HepG2 (cell line): ENCODE measurements around the gene XPOT. TPM values are rescaled to one million over a fixed set of nuclear protein-coding genes. Genes with fewer than 3 reads are reported as not detected.

ENCODE experiments used
- ATAC-seq: fragments of 200-7000 bp; cut with Tn5 transposase; 3 replicates; pipeline ENCODE4 v1.9.1; 2020; ENCODE audit warnings: mild to moderate bottlenecking, moderate library complexity
- BruUV-seq: library from RNA; stranded (reverse); fragments of 400-500 nt; replicated peaks from 2 replicates; lab custom pipeline; 2021; lab: Mats Ljungman, UMichigan
- CTCF ChIA-PET: fragments of 300-600 bp; formaldehyde crosslinking; extraction: SDS; loops from one replicate; lab custom pipeline; 2021; ENCODE audit warnings: low total read pairs, inconsistent platforms, low intra/inter-chr PET ratio; lab: Yijun Ruan, JAX
- POLR2A ChIA-PET: fragments of 350-600 bp; sonication (Branson Sonifier 250); formaldehyde crosslinking; loops from one replicate; lab custom pipeline; 2020; ENCODE audit warnings: antibody characterized with exemption, inconsistent platforms; lab: Yijun Ruan, JAX
- DNase-seq: peaks from one replicate; pipeline ENCODE4 v3.0.0-alpha.2; 2015; ENCODE audit warnings: low spot score
- FAIRE-seq: peaks from 3 replicates; lab custom pipeline; 2011; peaks lifted over from hg19 to GRCh38; lab: Jason Lieb, UNC
- H2AFZ ChIP-seq: one replicate; pipeline ENCODE4 v1.6.1; 2011; ENCODE audit warnings: low read length, inconsistent platforms
- H3K27ac ChIP-seq: fragments of 300-600 bp; 3 replicates; pipeline ENCODE4 v1.8.0; 2011; ENCODE audit warnings: mixed run types, mild to moderate bottlenecking, mixed read lengths, low read length, inconsistent platforms; ENCODE audit not compliant: insufficient read depth; ENCODE audit errors: extremely low read length
- H3K27me3 ChIP-seq, 2 experiments: fragments of 200-600 bp in 1 of 2; 2 replicates in 1 of 2; 3 replicates in 1 of 2; pipeline versions ENCODE4 v1.6.0 to v1.8.0; 2011; ENCODE audit warnings: low read length in 2 of 2, mild to moderate bottlenecking in 2 of 2, moderate library complexity in 2 of 2, inconsistent platforms in 1 of 2; ENCODE audit not compliant: insufficient read depth in 2 of 2, control insufficient read depth in 1 of 2
- H3K36me3 ChIP-seq, 2 experiments: fragments of 200-600 bp in 1 of 2; replicated peaks in 1 of 2; 2 replicates in 1 of 2; 3 replicates in 1 of 2; pipeline versions ENCODE4 v1.5.1 to v1.8.0; 2011; ENCODE audit warnings: low read length in 2 of 2, inconsistent platforms in 1 of 2; ENCODE audit not compliant: insufficient read depth in 2 of 2, control insufficient read depth in 1 of 2
- H3K4me1 ChIP-seq: 2 replicates; pipeline ENCODE4 v1.5.1; 2012; ENCODE audit warnings: low read length, inconsistent platforms; ENCODE audit not compliant: insufficient read depth
- H3K4me2 ChIP-seq: 2 replicates; pipeline ENCODE4 v1.6.0; 2011; ENCODE audit warnings: low read depth, low read length, inconsistent platforms
- H3K4me3 ChIP-seq, 3 experiments: fragments of 200-600 bp in 1 of 3; sonication (generic), shearing (Covaris generic) in 1 of 3; replicated peaks in 1 of 3; 2 replicates each; pipeline ENCODE4 v1.5.1; 2011 to 2016; ENCODE audit warnings: low read length in 3 of 3, inconsistent platforms in 2 of 3, low read depth in 2 of 3, mild to moderate bottlenecking in 2 of 3, control low read depth in 1 of 3, mixed read lengths in 1 of 3; ENCODE audit not compliant: insufficient read depth in 1 of 3
- H3K79me2 ChIP-seq: one replicate; pipeline ENCODE4 v1.6.1; 2011; ENCODE audit warnings: low read length, inconsistent platforms; ENCODE audit not compliant: insufficient read depth
- H3K9ac ChIP-seq: 2 replicates; pipeline ENCODE4 v1.6.0; 2011; ENCODE audit warnings: mild to moderate bottlenecking, low read depth, low read length, inconsistent platforms; ENCODE audit not compliant: insufficient read depth
- H3K9me3 ChIP-seq: 2 replicates; pipeline ENCODE4 v1.5.1; 2012; ENCODE audit warnings: mild to moderate bottlenecking, low read length
- H4K20me1 ChIP-seq: 2 replicates; pipeline ENCODE4 v1.6.0; 2011; ENCODE audit warnings: inconsistent platforms, mild to moderate bottlenecking, low read length, moderate library complexity; ENCODE audit not compliant: insufficient read depth
- CEBPB ChIP-seq: IDR thresholded peaks from 2 replicates; pipeline ENCODE4 v1.6.1; 2011; ENCODE audit warnings: low read depth, low read length, improper control_type of control experiment, borderline replicate concordance
- CHD2 ChIP-seq: IDR thresholded peaks from 2 replicates; pipeline ENCODE4 v1.6.1; 2011; ENCODE audit warnings: low read depth, low read length, improper control_type of control experiment
- ELF3 ChIP-seq: IDR thresholded peaks from 2 replicates; pipeline ENCODE4 v1.6.1; 2016; ENCODE audit warnings: missing genetic modification reagents, missing compliant biosample characterization
- MXD3 ChIP-seq: IDR thresholded peaks from 2 replicates; pipeline ENCODE4 v1.6.1; 2016; ENCODE audit warnings: mild to moderate bottlenecking, missing biosample characterization, missing genetic modification reagents
- ONECUT2 ChIP-seq: sonication (generic); formaldehyde crosslinking; IDR thresholded peaks from 2 replicates; pipeline ENCODE4 v1.4.0; 2020; ENCODE audit warnings: missing genetic modification reagents
- SNAPC2 ChIP-seq: sonication (generic); formaldehyde crosslinking; IDR thresholded peaks from 2 replicates; pipeline ENCODE4 v1.8.1; 2022; ENCODE audit warnings: mild to moderate bottlenecking, missing genetic modification reagents
- TBX2 ChIP-seq: sonication (generic); formaldehyde crosslinking; IDR thresholded peaks from 2 replicates; pipeline ENCODE4 v1.5.0; 2020; ENCODE audit warnings: missing genetic modification reagents, mild to moderate bottlenecking, borderline replicate concordance
- ZNF207 ChIP-seq: fragments of 450-650 bp; IDR thresholded peaks from 2 replicates; pipeline ENCODE4 v1.6.1; 2016; ENCODE audit warnings: antibody characterized with exemption, borderline replicate concordance
- ZNF431 ChIP-seq: sonication (generic); formaldehyde crosslinking; IDR thresholded peaks from 2 replicates; pipeline ENCODE4 v1.9.0; 2022; ENCODE audit warnings: missing genetic modification reagents, low read depth, mild to moderate bottlenecking, borderline replicate concordance
- ZNF619 ChIP-seq: sonication (generic); formaldehyde crosslinking; IDR thresholded peaks from 2 replicates; pipeline ENCODE4 v1.4.0; 2020; ENCODE audit warnings: mild to moderate bottlenecking, missing genetic modification reagents
- ZNF724P ChIP-seq: sonication (generic); formaldehyde crosslinking; IDR thresholded peaks from 2 replicates; pipeline ENCODE4 v1.8.0; 2022; ENCODE audit warnings: missing genetic modification reagents, borderline replicate concordance
- WGBS: methylation state at CpG from one replicate; pipeline ENCODE4 v1.1.6; 2017; ENCODE audit warnings: low lambda C conversion rate; 5-methylcytosine and 5-hydroxymethylcytosine counted together
- in situ Hi-C: cut with HindIII; loops from 2 replicates; pipeline ENCODE4 v1.10.0; 2017; ENCODE audit warnings: low pct_unique_long_range_greater_than_20kb; ENCODE audit not compliant: extremely low pct_ligation_motif_present
- intact Hi-C: fragments of 100-400 bp; cut with micrococcal nuclease; formaldehyde crosslinking; loops from one replicate; pipeline ENCODE4 v1.10.0; 2022; ENCODE audit not compliant: unreplicated experiment
- polyA plus RNA-seq, 8 experiments: library from polyadenylated mRNA; depleted of rRNA in 3 of 8; stranded (reverse) in 7 of 8; unstranded in 1 of 8; fragments of >200 nt; fragmentation: Illumina TruSeq in 4 of 8; extraction: Trizol in 4 of 8; gene quantifications; 2 replicates each; pipeline versions ENCODE4 v1.2.1 to v1.2.3, GENCODE V29; 2011 to 2016; ENCODE audit warnings: low read depth in 4 of 8, missing spikeins in 1 of 8, mixed read lengths in 1 of 8; ENCODE audit not compliant: insufficient read depth in 1 of 8
- total RNA-seq, 5 experiments: library from RNA; depleted of rRNA; stranded (reverse); fragments of >200 nt; fragmentation: Illumina TruSeq; extraction: Trizol; gene quantifications; 2 replicates each; pipeline ENCODE4 v1.2.3, GENCODE V29; 2016; ENCODE audit warnings: low read depth in 1 of 5
- TF ChIP-seq, protein P1 (sequence below): sonication (generic); formaldehyde crosslinking; IDR thresholded peaks from 2 replicates; pipeline ENCODE4 v1.4.0; 2020; ENCODE audit warnings: missing genetic modification reagents, borderline replicate concordance
- TF ChIP-seq, protein P2 (sequence below): sonication (generic); formaldehyde crosslinking; IDR thresholded peaks from 2 replicates; pipeline ENCODE4 v1.4.0; 2020; ENCODE audit warnings: mild to moderate bottlenecking, missing genetic modification reagents

XPOT gene
- total and polyA plus RNA-seq, 2 of the 13 experiments (the other 11 are each of a cell fraction or from before 2014, with no cell fraction given): 93.8 to 102 TPM

DNA sequence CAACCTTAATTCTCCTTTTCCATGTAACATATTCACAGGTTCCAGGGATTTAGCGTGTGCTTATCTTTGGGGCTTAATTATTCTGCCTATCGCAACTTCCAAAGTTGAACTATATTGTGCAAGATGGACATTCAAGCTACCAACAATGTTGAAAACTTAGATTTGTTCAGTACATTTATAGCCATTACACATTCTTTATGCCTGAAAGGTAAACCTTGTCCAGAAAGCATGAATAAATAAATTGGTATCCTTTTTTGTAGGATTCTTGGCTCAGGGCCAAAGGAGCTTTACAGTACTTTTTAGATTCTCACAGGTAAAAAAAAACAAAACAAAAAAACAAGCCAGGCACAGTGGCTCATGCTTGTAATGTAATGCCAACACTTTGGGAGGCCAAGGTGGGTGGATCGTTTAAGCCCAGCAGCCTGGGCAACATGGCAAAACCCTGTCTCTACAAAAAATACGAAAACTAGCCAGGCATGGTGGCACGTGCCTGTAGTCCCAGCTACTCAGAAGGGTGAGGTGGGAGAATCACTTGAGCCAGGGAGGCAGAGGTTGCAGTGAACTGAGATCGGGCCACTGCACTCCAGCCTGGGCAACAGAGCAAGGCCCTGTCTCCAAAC is 16.9 kb upstream of the XPOT start:
- peaks cover 11% of the 10 kb centered on the region; the same call in 1 of the 2 replicates for H3K4me1 ChIP-seq
- H3K27me3 ChIP-seq: peaks cover 0 to 18% of the 10 kb centered on the region in 2 experiments; a peak in 3 of 5 replicates
- 35% methylated on average over 6 of the region's 6 CpGs for WGBS
- no peak for DNase-seq
- H3K9me3 ChIP-seq: no peaks in the 10 kb centered on the region
- TF ChIP-seq MXD3 (CRISPR knock-in tag) (no peak), CEBPB (0 out of 2 replicates have a peak, but pooled peaks have one; percentile 36), ZNF431 (CRISPR knock-in tag) (no peak), CHD2 (no peak), ZNF207 (no peak)
- TF ChIP-seq, all 625 proteins: peak for 1
- ChIA-PET CTCF (no interaction called here), POLR2A (interaction anchor here (1.4 kb wide), 1 partner anchor 17 kb away, joined by 3 read pairs; the partner anchor contains the start of gene XPOT)
- no TSS peak for BruUV-seq
- in situ Hi-C loops: no loop called here
- Histone ChIP-seq H3K9ac (no peak overlapping the region), H3K4me3 (no peak overlapping the region), H2AFZ (no peak overlapping the region), H3K36me3 (no peaks in the 10 kb centered on the region), H3K4me2 (no peak overlapping the region), H3K27ac (no peak overlapping the region), H4K20me1 (no peaks in the 10 kb centered on the region), H3K79me2 (no peaks in the 10 kb centered on the region)
- intact Hi-C loops: no loop called here
- FAIRE-seq: no peak
- ATAC-seq: no peak

GRCh38 chr12:64389154-64389553 is 15.0 kb upstream of the XPOT start:
- Histone ChIP-seq H3K79me2 (no peaks in the 10 kb centered on the region), H3K36me3 (no peaks in the 10 kb centered on the region), H3K9me3 (no peaks in the 10 kb centered on the region), H3K4me3 (no peak overlapping the region), H3K4me2 (no peak overlapping the region), H2AFZ (no peak overlapping the region), H3K9ac (no peak overlapping the region), H3K27me3 (peaks cover 0 to 18% of the 10 kb centered on the region in 2 experiments; a peak in 3 of 5 replicates), H3K27ac (no peak overlapping the region), H3K4me1 (peaks cover 11% of the 10 kb centered on the region; the same call in 1 of the 2 replicates), H4K20me1 (no peaks in the 10 kb centered on the region)
- WGBS: 90% methylated on average over 18 of the region's 18 CpGs
- in situ Hi-C loops: no loop called here
- ATAC-seq (no peak), DNase-seq (no peak), FAIRE-seq (no peak)
- ChIA-PET POLR2A (no interaction called here), CTCF (no interaction called here)
- BruUV-seq: no TSS peak
- intact Hi-C loops: no loop called here
- TF ChIP-seq SNAPC2 (CRISPR knock-in tag) (no peak), TBX2 (no peak), ELF3 (CRISPR knock-in tag) (no peak), ZNF619 (no peak), ZNF724P (no peak), ONECUT2 (CRISPR knock-in tag) (no peak)
- TF ChIP-seq, protein P1, sequence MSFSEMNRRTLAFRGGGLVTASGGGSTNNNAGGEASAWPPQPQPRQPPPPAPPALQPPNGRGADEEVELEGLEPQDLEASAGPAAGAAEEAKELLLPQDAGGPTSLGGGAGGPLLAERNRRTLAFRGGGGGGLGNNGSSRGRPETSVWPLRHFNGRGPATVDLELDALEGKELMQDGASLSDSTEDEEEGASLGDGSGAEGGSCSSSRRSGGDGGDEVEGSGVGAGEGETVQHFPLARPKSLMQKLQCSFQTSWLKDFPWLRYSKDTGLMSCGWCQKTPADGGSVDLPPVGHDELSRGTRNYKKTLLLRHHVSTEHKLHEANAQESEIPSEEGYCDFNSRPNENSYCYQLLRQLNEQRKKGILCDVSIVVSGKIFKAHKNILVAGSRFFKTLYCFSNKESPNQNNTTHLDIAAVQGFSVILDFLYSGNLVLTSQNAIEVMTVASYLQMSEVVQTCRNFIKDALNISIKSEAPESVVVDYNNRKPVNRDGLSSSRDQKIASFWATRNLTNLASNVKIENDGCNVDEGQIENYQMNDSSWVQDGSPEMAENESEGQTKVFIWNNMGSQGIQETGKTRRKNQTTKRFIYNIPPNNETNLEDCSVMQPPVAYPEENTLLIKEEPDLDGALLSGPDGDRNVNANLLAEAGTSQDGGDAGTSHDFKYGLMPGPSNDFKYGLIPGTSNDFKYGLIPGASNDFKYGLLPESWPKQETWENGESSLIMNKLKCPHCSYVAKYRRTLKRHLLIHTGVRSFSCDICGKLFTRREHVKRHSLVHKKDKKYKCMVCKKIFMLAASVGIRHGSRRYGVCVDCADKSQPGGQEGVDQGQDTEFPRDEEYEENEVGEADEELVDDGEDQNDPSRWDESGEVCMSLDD (CRISPR knock-in tag): no peak
- TF ChIP-seq, protein P2, sequence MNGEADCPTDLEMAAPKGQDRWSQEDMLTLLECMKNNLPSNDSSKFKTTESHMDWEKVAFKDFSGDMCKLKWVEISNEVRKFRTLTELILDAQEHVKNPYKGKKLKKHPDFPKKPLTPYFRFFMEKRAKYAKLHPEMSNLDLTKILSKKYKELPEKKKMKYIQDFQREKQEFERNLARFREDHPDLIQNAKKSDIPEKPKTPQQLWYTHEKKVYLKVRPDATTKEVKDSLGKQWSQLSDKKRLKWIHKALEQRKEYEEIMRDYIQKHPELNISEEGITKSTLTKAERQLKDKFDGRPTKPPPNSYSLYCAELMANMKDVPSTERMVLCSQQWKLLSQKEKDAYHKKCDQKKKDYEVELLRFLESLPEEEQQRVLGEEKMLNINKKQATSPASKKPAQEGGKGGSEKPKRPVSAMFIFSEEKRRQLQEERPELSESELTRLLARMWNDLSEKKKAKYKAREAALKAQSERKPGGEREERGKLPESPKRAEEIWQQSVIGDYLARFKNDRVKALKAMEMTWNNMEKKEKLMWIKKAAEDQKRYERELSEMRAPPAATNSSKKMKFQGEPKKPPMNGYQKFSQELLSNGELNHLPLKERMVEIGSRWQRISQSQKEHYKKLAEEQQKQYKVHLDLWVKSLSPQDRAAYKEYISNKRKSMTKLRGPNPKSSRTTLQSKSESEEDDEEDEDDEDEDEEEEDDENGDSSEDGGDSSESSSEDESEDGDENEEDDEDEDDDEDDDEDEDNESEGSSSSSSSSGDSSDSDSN: no peak
